GM12865 (cell line): ENCODE data around the gene GPR132.

Experiments
- DNase-seq: peaks from one replicate; pipeline ENCODE4 v3.0.0; 2010; ENCODE audit warnings: low read depth
- H3K4me3 ChIP-seq: 2 replicates; pipeline ENCODE4 v1.5.1; 2011; ENCODE audit warnings: mild to moderate bottlenecking, low read depth, low read length, control low read depth
- CTCF ChIP-seq: IDR thresholded peaks from 2 replicates; pipeline ENCODE4 v1.5.1; 2011; ENCODE audit warnings: low read length, control low read depth, low read depth, inconsistent platforms; ENCODE audit not compliant: insufficient read depth; ENCODE audit errors: missing control alignments

The GPR132 gene

GRCh38 chr14:105090493-105091053 is 25.3 kb upstream of the GPR132 start:
- peak; percentile 89 for DNase-seq
- TF ChIP-seq CTCF: peak; percentile 98
- H3K4me3 ChIP-seq: no peak overlapping the region

- no peak for TF ChIP-seq CTCF
- DNase-seq: no peak
- no peak overlapping the region for H3K4me3 ChIP-seq
Observed at GRCh38 chr14:105089746-105090492, 24.7 kb upstream of the GPR132 start.

- DNase-seq: no peak
- H3K4me3 ChIP-seq: no peak overlapping the region
- TF ChIP-seq CTCF: no peak
Observed at GRCh38 chr14:105088812-105089745, 23.8 kb upstream of the GPR132 start.

GRCh38 chr14:105087963-105088811 is 23.0 kb upstream of the GPR132 start:
- DNase-seq: no peak
- TF ChIP-seq CTCF: no peak
- H3K4me3 ChIP-seq: peak overlapping the region; percentile 66

GRCh38 chr14:105087308-105087962 is 22.2 kb upstream of the GPR132 start:
- no peak for TF ChIP-seq CTCF
- DNase-seq: no peak
- peak overlapping the region; percentile 66 for H3K4me3 ChIP-seq

GRCh38 chr14:105086833-105087307 is 21.6 kb upstream of the GPR132 start:
- H3K4me3 ChIP-seq: peak overlapping the region; percentile 66
- TF ChIP-seq CTCF: peak; percentile 89
- peak; percentile 92 for DNase-seq
